Suppressor macrophage treated with lipopolysaccharide for 4 hours (primary cell): ENCODE measurements around the gene THRB.

Source experiments
- DNase-seq: peaks from one replicate; pipeline ENCODE4 v3.0.0-alpha.2; 2020

THRB gene

GRCh38 chr3:24510030-24510648, 15.5 kb upstream of the THRB start:
- DNase-seq: no peak

- peak; percentile 56 for DNase-seq
Observed at GRCh38 chr3:24508423-24508839, 13.8 kb upstream of the THRB start.

GRCh38 chr3:24507776-24508422, 13.2 kb upstream of the THRB start:
- no peak for DNase-seq

- no peak for DNase-seq
Observed at GRCh38 chr3:24506966-24507775, 12.5 kb upstream of the THRB start.

GRCh38 chr3:24505691-24506550, 11.3 kb upstream of the THRB start:
- DNase-seq: no peak

- DNase-seq: no peak
Observed at GRCh38 chr3:24504772-24505171, 10.1 kb upstream of the THRB start.

GRCh38 chr3:24503616-24504113, 9.0 kb upstream of the THRB start:
- DNase-seq: peak; percentile 79

- peak; percentile 74 for DNase-seq
Observed at GRCh38 chr3:24502690-24503089, 8.0 kb upstream of the THRB start.

GRCh38 chr3:24500806-24501205, 6.2 kb upstream of the THRB start:
- no peak for DNase-seq

- no peak for DNase-seq
Observed at GRCh38 chr3:24499991-24500390, 5.3 kb upstream of the THRB start.

GRCh38 chr3:24498796-24499195, 4.1 kb upstream of the THRB start:
- no peak for DNase-seq

- DNase-seq: peak; percentile 74
Observed at GRCh38 chr3:24498391-24498790, 3.7 kb upstream of the THRB start.

- no peak for DNase-seq
Observed at GRCh38 chr3:24497942-24498341, 3.3 kb upstream of the THRB start.

GRCh38 chr3:24496529-24497482, 2.2 kb upstream of the THRB start:
- no peak for DNase-seq

- no peak for DNase-seq
Observed at GRCh38 chr3:24495326-24495994, 810 bp upstream of the THRB start.

- peak; percentile 73 for DNase-seq
Observed at GRCh38 chr3:24493746-24494617, 668 bp downstream of the THRB start.

- no peak for DNase-seq
Observed at GRCh38 chr3:24492971-24493551, 1.6 kb downstream of the THRB start.

GRCh38 chr3:24490151-24490550, 4.5 kb downstream of the THRB start:
- DNase-seq: no peak
